ENCODE results near the gene SAMD4B.
"Not testable (repeated sequence)": the region's sequence is repeated elsewhere in the genome, so short reads cannot be mapped to it uniquely, and the experiment has no call there.

SAMD4B gene

DNA sequence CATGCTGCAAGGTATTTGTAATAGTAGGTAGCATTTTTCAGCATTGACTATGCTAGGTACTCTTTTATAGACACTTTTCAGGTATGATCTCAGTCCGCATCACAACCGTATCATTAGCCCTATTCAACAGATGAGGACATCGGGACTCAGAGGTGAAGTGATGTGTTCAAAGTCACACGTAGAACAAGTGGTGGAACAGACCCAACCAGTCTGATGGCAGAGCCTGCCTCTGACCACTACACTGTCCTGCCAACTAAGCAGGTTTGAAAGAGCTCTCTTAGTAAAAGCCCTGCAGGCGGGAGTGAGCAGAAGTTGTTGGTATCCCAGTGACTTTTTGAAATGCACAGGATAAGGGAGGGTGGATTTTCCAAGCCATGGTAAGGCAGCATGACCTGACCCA lies 28.5 kb downstream of the SAMD4B start:
- no peak for DNase-seq

DNA sequence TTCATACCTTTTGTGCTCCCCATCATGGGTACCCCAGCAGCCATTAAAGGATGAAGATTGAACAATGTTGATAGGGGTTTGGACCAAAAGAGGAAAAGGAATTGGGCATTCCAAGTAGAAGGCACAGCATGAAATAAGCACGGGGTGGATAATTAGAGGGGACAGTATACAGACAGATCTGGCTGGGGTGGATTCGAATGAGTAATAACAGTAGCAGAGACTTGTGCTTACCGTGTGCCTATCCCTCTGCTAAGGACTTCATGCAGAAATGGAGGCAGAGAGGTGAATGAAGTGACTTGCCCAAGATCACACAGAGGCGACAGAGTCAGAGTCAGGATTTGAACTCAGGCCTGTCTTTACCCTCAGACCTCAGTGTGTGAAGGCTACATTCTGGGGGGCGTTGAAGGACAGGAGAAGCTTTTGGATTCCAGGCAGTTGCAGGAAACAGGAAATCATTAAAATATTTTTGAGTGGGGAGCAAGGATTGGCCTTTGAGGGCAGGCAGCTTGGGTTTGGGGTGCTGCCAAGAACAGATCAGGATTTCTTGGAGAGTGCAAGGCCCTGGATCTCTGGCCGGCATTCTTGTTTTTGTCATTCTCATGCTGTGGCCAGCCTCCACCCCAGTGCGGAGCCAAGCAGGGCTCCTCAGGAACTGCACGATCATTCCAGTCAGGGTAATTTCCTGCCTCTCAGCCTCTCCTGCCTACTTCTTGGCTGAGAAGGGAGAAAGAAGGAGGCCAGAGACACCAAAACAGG lies 30.0 kb downstream of the SAMD4B start:
- DNase-seq: no peak

DNA sequence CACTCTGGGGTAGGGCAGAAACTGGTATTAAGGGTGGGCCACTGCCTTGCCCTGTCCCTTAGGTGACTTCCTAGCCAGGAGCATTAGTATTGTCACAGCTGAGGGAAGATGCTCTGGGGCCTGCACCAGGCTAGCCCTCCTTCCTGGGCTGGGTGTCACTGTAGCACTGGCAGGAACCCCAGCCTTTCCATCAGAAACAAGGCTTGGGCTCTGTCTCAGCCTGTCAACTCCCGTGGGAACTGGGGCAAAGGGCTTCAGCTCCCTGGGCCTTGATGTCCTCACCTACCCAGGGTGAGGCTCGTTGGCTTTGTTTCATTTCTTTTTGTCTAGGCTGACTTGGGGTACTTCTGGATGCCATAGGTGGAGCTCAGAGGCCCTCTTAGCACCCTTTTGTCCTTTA lies 30.7 kb downstream of the SAMD4B start:
- DNase-seq: no peak

GRCh38 chr19:39375929-39376328 lies 33.7 kb downstream of the SAMD4B start:
- DNase-seq: no peak

- no peak for DNase-seq
Observed at GRCh38 chr19:39377373-39378362, 35.4 kb downstream of the SAMD4B start.

DNA sequence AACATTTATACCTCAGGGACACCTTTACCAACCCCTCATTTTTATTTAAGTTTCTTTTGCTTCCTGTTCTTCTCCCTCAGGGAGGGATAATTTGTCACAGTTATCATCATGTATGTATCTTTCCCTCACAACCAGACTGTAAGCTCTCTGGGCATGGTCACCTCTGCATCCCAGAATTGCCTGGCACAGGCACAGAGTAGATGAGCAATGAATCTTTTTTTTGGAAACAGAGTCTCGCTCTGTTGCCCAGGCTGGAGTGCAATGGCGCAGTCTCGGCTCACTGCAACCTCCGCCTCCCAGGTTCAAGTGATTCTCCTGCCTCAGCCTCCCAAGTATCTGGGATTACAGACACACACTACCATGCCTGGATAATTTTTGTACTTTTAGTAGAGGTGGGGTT lies 37.1 kb downstream of the SAMD4B start:
- not testable (repeated sequence) for DNase-seq

DNA sequence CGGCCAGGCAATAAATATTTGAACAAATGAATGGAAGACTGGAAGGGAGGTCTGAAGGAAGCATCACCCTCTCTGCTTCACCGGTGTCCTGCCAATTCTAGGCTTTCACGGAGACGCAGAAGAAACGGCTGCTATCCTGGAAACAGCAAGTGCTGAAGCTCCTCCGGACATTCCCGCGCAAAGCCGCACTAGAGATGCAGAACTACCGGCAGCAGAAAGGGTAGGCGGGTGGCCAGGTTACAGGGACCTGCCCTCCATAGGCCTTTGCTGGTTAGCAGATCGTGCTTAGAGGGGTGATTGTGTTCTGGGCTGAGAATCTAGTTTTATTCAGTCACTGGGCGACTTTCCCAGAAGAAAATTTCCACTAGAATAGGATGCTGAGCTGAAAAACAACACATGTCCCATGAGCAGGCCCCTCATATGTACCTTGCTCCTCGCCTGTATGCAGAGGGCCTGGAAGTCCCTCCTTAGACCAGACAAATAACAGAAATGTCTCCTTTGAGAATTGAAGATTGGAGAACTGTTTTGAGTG lies 37.7 kb downstream of the SAMD4B start:
- DNase-seq: no peak

DNA sequence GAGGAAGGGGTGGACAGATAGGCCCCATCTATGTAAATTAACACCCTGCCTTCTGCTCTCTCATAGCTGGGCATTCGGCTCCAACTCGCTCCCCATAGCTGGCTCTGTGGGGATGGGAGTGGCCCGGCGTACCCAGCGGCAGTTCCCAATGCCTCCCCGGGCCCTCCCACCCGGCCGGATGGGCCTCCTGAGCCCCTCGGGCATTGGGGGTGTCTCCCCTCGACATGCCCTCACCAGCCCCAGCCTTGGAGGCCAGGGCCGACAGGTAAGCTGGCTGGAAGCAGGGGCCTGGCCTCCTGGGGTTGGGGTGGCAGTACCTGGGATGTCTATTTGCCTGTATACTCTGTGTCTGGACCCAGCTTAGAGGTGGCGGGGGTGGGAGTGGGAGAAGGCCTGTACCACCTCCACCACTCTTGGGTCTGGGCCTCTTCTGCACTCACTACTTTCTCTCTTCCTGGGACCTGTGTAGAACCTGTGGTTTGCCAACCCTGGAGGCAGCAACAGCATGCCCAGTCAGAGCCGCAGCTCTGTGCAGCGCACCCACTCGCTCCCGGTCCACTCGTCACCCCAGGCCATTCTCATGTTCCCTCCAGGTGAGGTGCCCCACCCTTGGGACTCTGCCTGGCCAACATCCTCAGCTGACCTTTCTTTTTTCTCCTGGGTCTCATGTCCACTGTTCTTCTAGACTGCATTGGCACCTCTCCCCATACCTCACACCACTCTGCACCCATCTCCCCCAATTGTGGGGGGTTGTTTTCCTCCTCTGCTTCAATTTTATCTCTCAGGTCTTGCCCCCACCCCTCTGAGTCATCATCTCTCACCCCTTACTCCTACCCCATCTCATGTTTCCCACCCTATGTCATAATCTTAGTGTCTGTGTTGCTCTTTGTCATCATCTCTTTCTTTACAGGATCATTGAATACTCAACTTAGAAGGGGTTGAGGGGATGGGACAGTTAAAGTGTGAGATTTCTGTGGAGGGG lies 38.6 kb downstream of the SAMD4B start:
- DNase-seq: no peak

- no peak for DNase-seq
Observed at GRCh38 chr19:39381910-39382611, 39.8 kb downstream of the SAMD4B start.

DNA sequence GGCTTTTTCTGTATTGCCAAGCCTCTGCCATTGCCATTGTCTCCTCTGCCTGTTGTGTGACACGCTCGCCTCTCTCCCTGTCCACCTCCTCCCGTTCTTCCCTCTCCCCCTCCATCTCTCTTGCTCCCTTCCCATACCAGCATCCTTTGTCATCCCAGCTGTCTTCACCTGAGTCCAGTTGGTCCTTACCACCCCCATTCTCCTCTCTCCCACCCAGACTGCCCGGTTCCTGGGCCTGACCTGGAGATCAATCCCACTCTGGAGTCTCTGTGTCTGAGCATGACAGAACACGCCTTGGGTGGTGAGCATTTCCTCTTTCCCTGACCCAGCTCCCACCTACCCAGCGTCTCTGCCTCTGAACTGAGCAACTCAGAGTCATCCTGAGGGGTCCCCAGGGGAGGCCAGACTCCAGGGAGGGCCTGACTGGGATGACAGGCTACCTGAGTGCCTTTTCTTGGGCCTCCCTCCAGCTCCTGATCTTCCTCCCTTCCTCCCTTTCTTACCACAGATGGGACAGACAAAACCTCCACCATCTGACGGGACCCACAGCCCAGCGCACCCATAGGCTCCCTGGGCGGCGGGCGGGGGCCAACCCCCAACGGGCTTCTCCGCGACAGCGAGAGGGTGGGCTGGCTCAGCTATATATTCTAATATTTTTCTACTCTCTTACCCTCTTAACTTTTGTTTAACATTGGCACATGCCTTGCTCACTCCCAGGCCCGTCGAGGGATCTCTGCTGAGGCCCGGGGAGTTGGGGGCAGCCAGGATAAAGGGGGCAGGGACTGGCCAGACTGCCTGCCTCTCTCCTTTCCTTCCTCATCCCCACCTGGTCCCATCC lies 41.0 kb downstream of the SAMD4B start:
- DNase-seq: no peak

- DNase-seq: no peak
Observed at GRCh38 chr19:39384839-39385568, 42.8 kb downstream of the SAMD4B start.

DNA sequence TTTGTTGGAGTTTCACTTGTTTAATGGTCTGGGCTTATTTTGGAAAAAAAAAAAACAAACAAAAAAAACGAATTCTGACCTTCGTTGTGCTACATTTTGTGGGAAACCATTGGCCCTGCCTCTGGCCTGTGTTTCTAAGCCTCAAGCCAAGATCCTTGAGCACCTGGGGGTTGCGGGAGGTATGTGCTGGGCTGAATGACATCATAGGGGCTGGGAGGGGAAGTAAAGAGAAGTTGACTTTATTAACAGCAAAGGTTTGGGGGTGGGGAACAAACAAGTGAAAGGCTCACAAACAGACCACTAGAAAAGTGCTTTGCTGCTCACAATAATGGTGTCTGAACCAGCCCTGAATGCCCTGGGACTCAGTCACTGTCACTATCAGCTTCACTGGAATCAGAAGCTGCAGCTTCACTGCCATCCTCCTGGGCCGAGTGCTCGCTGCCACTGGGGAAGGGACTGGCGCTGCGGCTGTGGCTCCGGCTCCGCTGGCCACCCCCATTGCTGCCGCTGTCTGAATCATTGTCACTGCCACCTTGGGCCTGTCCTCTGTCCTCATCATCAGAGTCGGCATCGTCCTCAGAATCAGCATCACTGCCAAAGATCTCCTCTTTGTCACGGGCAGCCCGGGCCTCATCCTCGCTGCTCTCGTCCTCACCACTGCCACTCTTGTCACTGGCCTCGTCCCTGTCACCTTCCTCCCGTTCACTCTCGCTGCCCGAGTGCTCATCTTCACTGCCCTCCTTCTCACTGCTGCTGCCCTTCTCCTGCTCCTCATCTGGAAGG lies 43.6 kb downstream of the SAMD4B start:
- no peak for DNase-seq

GRCh38 chr19:39386557-39386956 lies 44.3 kb downstream of the SAMD4B start:
- no peak for DNase-seq

DNA sequence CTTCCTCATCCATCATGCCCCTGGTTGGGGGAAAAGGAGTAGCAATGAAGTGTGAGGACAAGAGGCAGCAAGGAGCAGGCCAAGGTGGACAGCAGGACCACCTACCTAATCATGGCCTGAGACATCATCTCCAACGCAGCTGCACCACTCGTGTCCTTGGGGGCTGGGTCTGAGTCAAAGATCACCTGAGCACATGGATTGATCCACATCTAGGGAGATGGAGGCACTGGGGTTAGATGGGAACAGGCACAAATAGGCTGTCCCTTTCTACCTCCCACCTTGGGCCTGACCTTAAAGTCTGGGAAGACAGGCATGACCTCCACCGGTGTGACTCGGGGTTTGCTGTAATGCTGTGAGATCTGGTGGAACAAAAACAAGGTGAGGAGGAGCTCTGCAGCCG lies 46.4 kb downstream of the SAMD4B start:
- DNase-seq: no peak

DNA sequence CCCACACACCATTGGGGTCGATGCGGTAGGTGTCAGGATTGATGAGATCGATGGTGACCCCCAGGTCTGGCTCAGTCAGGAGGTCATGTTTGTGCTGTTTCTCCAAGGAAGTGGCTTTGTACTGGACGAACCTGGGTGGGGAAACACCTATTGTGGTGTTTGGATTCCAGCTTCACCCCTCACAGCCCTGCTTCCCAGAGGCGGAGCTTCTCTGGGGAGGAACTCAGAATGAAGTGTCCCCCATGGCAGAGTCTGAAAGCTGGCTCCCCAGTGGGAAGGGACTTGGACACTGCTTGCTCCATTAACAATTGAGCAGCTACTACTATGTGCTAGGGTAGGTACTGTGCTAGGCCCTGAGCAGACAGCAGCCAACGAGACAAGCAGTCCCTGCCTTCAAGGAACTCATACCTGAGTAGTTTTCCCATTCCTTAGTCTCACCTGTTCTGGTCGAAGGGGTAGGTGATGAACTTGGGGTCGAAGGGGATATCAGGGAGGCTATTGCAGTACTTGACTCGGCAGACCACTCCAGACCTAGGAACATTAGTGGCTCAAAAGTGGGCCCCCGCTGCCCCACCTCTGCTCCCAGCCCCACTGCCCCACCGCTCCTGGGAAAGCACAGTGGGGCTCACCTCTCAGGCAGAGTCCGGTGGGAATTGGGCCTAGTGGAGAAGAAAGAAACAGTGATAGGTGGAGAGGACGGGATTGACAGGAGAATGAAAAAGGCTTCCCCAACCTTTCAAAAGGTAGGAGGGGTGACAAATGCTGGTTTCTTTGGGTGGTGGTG lies 47.6 kb downstream of the SAMD4B start:
- DNase-seq: no peak

DNA sequence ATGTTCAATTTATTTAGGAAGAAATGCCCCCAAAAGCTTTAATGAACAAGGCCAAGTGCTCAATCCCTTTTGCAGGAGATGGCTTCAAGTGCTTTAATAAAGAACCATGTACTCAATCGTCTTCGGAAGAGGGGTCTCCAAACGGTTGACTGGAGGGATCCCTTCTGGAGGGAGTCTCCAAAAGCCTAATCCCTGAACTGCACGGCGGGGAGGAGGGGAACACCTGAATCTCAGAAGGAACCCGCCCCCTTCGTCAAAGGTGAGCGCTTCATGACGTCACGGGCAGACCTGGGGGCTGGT lies 48.2 kb downstream of the SAMD4B start:
- DNase-seq: no peak

DNA sequence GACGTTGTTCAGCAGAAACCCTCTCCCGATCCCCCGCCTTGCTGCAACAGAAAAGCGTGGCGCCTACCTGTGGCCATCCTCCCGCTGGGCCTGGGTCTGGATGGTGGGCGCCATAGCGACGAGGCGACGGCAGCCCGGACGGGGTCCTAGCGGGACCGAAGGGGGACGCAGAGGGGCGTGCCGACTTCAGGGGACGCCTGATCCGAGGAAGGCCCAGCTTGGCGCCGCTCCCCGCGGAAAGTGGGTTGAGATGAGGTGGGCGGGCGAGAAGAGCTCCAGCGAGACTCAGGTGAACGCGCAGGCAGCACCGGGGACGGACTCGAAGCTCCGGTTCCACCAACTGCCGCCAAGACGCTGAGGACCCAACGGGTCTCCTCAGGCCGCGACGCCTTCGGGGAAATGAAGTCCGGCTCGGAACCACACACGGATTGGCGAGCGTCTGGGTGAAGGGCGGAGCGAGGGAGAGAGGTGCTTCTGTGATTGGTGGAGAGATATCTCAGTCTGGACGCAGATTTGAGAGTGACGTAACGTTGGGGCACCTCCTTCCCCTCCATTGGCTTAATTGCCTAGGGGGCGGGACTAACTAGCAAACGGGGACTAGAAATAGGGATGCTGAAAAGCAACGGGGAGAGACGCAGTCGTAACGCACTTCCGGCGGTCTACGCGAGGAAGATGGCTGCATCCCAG lies 48.7 kb downstream of the SAMD4B start, which contains the start of the genes MED29 and PAF1:
MED29 (plus strand) TSS at position 628 of the 687 bp plus-strand sequence; CDS start at position 673, 45 bp downstream.
PAF1 (minus strand) TSS at position 356 of the 687 bp plus-strand sequence; CDS start at position 114, 242 bp downstream.
- DNase-seq: peak; percentile 96

Measured in activated naive CD4-positive, alpha-beta T cell treated with anti-CD3 and anti-CD28 coated beads, Interleukin-2, amount 50 U/mL, for 16 hours (primary cell).